Stimulated activated CD8-positive, alpha-beta memory T cell treated with anti-CD3 and anti-CD28 coated beads, Interleukin-7, amount 100 ng/mL, for 1 hour (primary cell): ENCODE results near the gene LNPK.
"Not testable (repeated sequence)": the region's sequence is repeated elsewhere in the genome, so short reads cannot be mapped to it uniquely, and the experiment has no call there.

Experiments
- DNase-seq, 2 donors: peaks; one replicate each; pipeline ENCODE4 v3.0.0-alpha.2; 2020; ENCODE audit warnings: low read depth in 2 of 2

The LNPK gene

GRCh38 chr2:176001916-176002687 is at the start of gene LNPK:
Gene LNPK (minus strand): TSS chr2:176002267. CDS start chr2:175995584, 6,683 bp downstream.
- peak; percentile 78 to 88 for DNase-seq

GRCh38 chr2:176039375-176039774 is 37.3 kb upstream of the LNPK start:
- no peak for DNase-seq

- DNase-seq, result no peak
Measured at GRCh38 chr2:176038694-176039093, 36.6 kb upstream of the LNPK start.

GRCh38 chr2:176035013-176035691 is 33.1 kb upstream of the LNPK start:
- no peak for DNase-seq

- DNase-seq, result no peak
Measured at GRCh38 chr2:176027806-176028205, 25.7 kb upstream of the LNPK start.

GRCh38 chr2:176025932-176026331 is 23.9 kb upstream of the LNPK start:
- DNase-seq, result no peak

GRCh38 chr2:176024083-176024482 is 22.0 kb upstream of the LNPK start:
- DNase-seq, result no peak

- DNase-seq, result no peak
Measured at GRCh38 chr2:176022048-176022447, 20.0 kb upstream of the LNPK start.

- no peak for DNase-seq
Measured at GRCh38 chr2:176020400-176020799, 18.3 kb upstream of the LNPK start.

- DNase-seq, result no peak
Measured at GRCh38 chr2:176018708-176019107, 16.6 kb upstream of the LNPK start.

GRCh38 chr2:176009445-176009844 is 7.4 kb upstream of the LNPK start:
- DNase-seq, result no peak

GRCh38 chr2:176004934-176005333 is 2.9 kb upstream of the LNPK start:
- DNase-seq, result no peak

- no peak for DNase-seq
Measured at GRCh38 chr2:176003958-176004357, 1.9 kb upstream of the LNPK start.

GRCh38 chr2:176002688-176003210 is 682 bp upstream of the LNPK start:
- DNase-seq, result no peak

GRCh38 chr2:176001281-176001915 is 669 bp downstream of the LNPK start:
- no peak for DNase-seq

- no peak for DNase-seq
Measured at GRCh38 chr2:175999283-175999819, 2.7 kb downstream of the LNPK start.

- no peak for DNase-seq
Measured at GRCh38 chr2:175990099-175990498, 12.0 kb downstream of the LNPK start.

GRCh38 chr2:175987126-175987525 is 14.9 kb downstream of the LNPK start:
- DNase-seq, result not testable (repeated sequence)

GRCh38 chr2:175984846-175985245 is 17.2 kb downstream of the LNPK start:
- DNase-seq, result no peak

- no peak for DNase-seq
Measured at GRCh38 chr2:175981551-175981950, 20.5 kb downstream of the LNPK start.

GRCh38 chr2:175976391-175977157 is 25.5 kb downstream of the LNPK start:
- no peak for DNase-seq

GRCh38 chr2:175973373-175973772 is 28.7 kb downstream of the LNPK start:
- DNase-seq, result no peak
